Sigmoid colon (tissue), 4 donors: ENCODE measurements around the gene KANK4.

Experiments used
- CTCF ChIP-seq, 4 experiments: fragments of 450-650 bp in 3 of 4; fragments of 200-600 bp in 1 of 4; IDR thresholded peaks; one replicate each; pipeline ENCODE4 v1.5.1; 2016 to 2019; ENCODE audit warnings: antibody characterized with exemption in 4 of 4, mild to moderate bottlenecking in 3 of 4, moderate library complexity in 2 of 4
- EP300 ChIP-seq, 4 donors: sonication (generic); formaldehyde crosslinking; IDR thresholded peaks; one replicate each; pipeline ENCODE4 v1.6.1; 2017; ENCODE audit warnings: antibody characterized with exemption in 4 of 4
- POLR2A ChIP-seq, 2 donors: fragments of 450-650 bp; IDR thresholded peaks; one replicate each; pipeline ENCODE4 v1.6.1; 2016; ENCODE audit warnings: antibody characterized with exemption in 2 of 2, mild to moderate bottlenecking in 2 of 2, moderate library complexity in 2 of 2

GRCh38 chr1:62259551-62259950 lies 59.7 kb downstream of the KANK4 start:
- no peak for TF ChIP-seq EP300 (IDR thresholded peaks at IDR 0.05)
- TF ChIP-seq POLR2A (IDR thresholded peaks at IDR 0.05): no peak
- TF ChIP-seq CTCF (IDR thresholded peaks at IDR 0.05): no peak
